Duodenal mucosa (tissue), 2 donors: ENCODE measurements around the gene OLR1.
A peak's percentile ranks its signal among the peaks of the same experiment; 100 is the strongest.

Experiments
- H3K27ac ChIP-seq: one replicate; pipeline ENCODE4 v1.7.0; 2013; ENCODE audit warnings: low read depth, low read length
- H3K27me3 ChIP-seq, 2 donors: one replicate each; pipeline ENCODE4 v1.7.0; 2013; ENCODE audit warnings: low read length in 2 of 2, control low read depth in 1 of 2; ENCODE audit not compliant: insufficient read depth in 2 of 2, control insufficient read depth in 1 of 2
- H3K36me3 ChIP-seq, 2 donors: one replicate each; pipeline ENCODE4 v1.7.0; 2013; ENCODE audit warnings: low read length in 2 of 2, control low read depth in 1 of 2; ENCODE audit not compliant: insufficient read depth in 2 of 2, control insufficient read depth in 1 of 2
- H3K4me1 ChIP-seq, 2 donors: one replicate each; pipeline ENCODE4 v1.7.0; 2013; ENCODE audit warnings: low read length in 2 of 2, control low read depth in 1 of 2; ENCODE audit not compliant: insufficient read depth in 2 of 2, control insufficient read depth in 1 of 2
- H3K4me3 ChIP-seq, 2 donors: one replicate each; pipeline ENCODE4 v1.7.0; 2013; ENCODE audit warnings: low read length in 2 of 2, low read depth in 1 of 2
- H3K9ac ChIP-seq, 2 donors: one replicate each; pipeline ENCODE4 v1.7.0; 2013; ENCODE audit warnings: low read length in 2 of 2, low read depth in 1 of 2
- H3K9me3 ChIP-seq, 2 donors: one replicate each; pipeline ENCODE4 v1.7.0; 2013; ENCODE audit warnings: low read length in 2 of 2, control low read depth in 1 of 2; ENCODE audit not compliant: control insufficient read depth in 1 of 2

The OLR1 gene

GRCh38 chr12:10131111-10131690 lies 40.7 kb downstream of the OLR1 start:
- Histone ChIP-seq H3K27me3 (no peaks in the 10 kb centered on the region), H3K9ac (no peak overlapping the region), H3K9me3 (no peaks in the 10 kb centered on the region), H3K4me1 (no peaks in the 10 kb centered on the region), H3K4me3 (no peak overlapping the region), H3K36me3 (no peaks in the 10 kb centered on the region), H3K27ac (no peak overlapping the region)

DNA sequence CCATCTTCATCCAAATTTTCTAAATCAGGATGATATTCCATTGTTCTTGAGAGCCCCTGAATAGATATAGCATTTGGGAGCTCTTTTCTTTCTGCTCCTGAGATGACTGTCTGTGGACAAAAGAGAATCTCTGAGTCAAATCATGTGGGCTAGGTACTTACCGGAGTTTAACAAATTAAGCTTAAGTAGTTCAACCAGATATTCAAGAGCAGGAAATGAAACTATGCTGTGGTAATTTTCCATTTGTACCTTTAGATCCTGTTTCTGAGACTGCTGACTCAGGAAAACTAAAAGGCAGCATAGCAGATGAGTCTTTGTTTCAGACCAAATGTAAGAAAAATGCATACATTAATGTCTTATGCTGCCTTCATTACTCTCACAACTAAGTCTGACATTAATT lies 41.9 kb downstream of the OLR1 start, which contains the start of gene CLEC7A:
CLEC7A (minus strand) TSS at position 158 of the 400 bp plus-strand sequence; CDS start at position 41, 117 bp downstream.
- peak within 1 kb of the TSS; percentile 10 for H3K27ac ChIP-seq
- H3K36me3 ChIP-seq, result no peaks in the 10 kb centered on the region
- no peaks in the 10 kb centered on the region for H3K4me1 ChIP-seq
- H3K27me3 ChIP-seq, result no peaks in the 10 kb centered on the region
- H3K9me3 ChIP-seq, result no peaks in the 10 kb centered on the region
- no peak within 1 kb of the TSS for H3K9ac ChIP-seq
- H3K4me3 ChIP-seq, result peak within 1 kb of the TSS in 1 of 2 donors; percentile 21

- no peaks in the 10 kb centered on the region for H3K27me3 ChIP-seq
- H3K4me3 ChIP-seq, result peak overlapping the region in 1 of 2 donors; percentile 21
- H3K9ac ChIP-seq, result peak overlapping the region in 1 of 2 donors; percentile 48
Observed at GRCh38 chr12:10128687-10129086, 43.2 kb downstream of the OLR1 start.

GRCh38 chr12:10126413-10126812 lies 45.5 kb downstream of the OLR1 start:
- H3K4me3 ChIP-seq, result no peak overlapping the region
- no peaks in the 10 kb centered on the region for H3K36me3 ChIP-seq
- no peak overlapping the region for H3K27ac ChIP-seq
- no peaks in the 10 kb centered on the region for H3K9me3 ChIP-seq
- H3K4me1 ChIP-seq, result no peaks in the 10 kb centered on the region
- H3K27me3 ChIP-seq, result no peaks in the 10 kb centered on the region
- no peak overlapping the region for H3K9ac ChIP-seq

More at GRCh38 chr12:10128687-10129086, 43.2 kb downstream of the OLR1 start:
- Histone ChIP-seq H3K36me3 (no peaks in the 10 kb centered on the region), H3K27ac (no peak overlapping the region), H3K9me3 (no peaks in the 10 kb centered on the region), H3K4me1 (no peaks in the 10 kb centered on the region)

GRCh38 chr12:10122689-10123088 lies 49.2 kb downstream of the OLR1 start:
- Histone ChIP-seq H3K27me3 (no peaks in the 10 kb centered on the region), H3K4me3 (no peak overlapping the region), H3K9me3 (no peaks in the 10 kb centered on the region), H3K4me1 (no peaks in the 10 kb centered on the region), H3K9ac (no peak overlapping the region), H3K27ac (no peak overlapping the region), H3K36me3 (no peaks in the 10 kb centered on the region)

GRCh38 chr12:10121278-10121677 lies 50.7 kb downstream of the OLR1 start:
- Histone ChIP-seq H3K4me1 (no peaks in the 10 kb centered on the region), H3K27me3 (no peaks in the 10 kb centered on the region), H3K36me3 (no peaks in the 10 kb centered on the region), H3K4me3 (no peak overlapping the region), H3K27ac (no peak overlapping the region), H3K9me3 (no peaks in the 10 kb centered on the region), H3K9ac (no peak overlapping the region)

GRCh38 chr12:10119066-10119465 lies 52.9 kb downstream of the OLR1 start:
- no peak overlapping the region for H3K9ac ChIP-seq
- H3K4me1 ChIP-seq, result no peaks in the 10 kb centered on the region
- no peak overlapping the region for H3K27ac ChIP-seq
- H3K27me3 ChIP-seq, result no peaks in the 10 kb centered on the region
- H3K36me3 ChIP-seq, result no peaks in the 10 kb centered on the region
- no peaks in the 10 kb centered on the region for H3K9me3 ChIP-seq
- no peak overlapping the region for H3K4me3 ChIP-seq

- Histone ChIP-seq H3K9me3 (no peaks in the 10 kb centered on the region), H3K4me1 (no peaks in the 10 kb centered on the region), H3K36me3 (no peaks in the 10 kb centered on the region), H3K27me3 (no peaks in the 10 kb centered on the region), H3K27ac (no peak overlapping the region), H3K9ac (no peak overlapping the region), H3K4me3 (no peak overlapping the region)
Observed at GRCh38 chr12:10115890-10116289, 56.0 kb downstream of the OLR1 start.

DNA sequence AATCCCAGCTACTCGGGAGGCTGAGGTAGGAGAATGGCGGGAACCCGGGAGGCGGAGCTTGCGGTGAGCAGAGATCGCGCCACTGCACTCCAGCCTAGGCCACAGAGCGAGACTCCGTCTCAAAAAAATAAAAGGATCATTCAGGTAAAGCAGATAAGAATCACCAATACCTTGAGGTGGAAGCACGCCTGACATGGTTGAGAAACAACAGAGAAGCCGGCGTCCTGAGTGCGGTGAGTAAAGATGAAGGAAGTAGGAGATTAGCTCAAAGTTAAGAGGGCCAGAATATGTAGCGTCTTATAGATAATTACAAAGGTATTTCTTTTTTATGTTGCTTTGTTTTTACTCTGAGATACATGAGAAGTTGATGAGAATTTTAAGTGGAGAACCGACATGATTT lies 56.6 kb downstream of the OLR1 start:
- H3K4me3 ChIP-seq, result no peak overlapping the region
- no peaks in the 10 kb centered on the region for H3K36me3 ChIP-seq
- no peak overlapping the region for H3K9ac ChIP-seq
- H3K27ac ChIP-seq, result no peak overlapping the region
- no peaks in the 10 kb centered on the region for H3K9me3 ChIP-seq
- H3K27me3 ChIP-seq, result no peaks in the 10 kb centered on the region
- H3K4me1 ChIP-seq, result no peaks in the 10 kb centered on the region

GRCh38 chr12:10113920-10114319 lies 58.0 kb downstream of the OLR1 start:
- no peaks in the 10 kb centered on the region for H3K4me1 ChIP-seq
- H3K9me3 ChIP-seq, result no peaks in the 10 kb centered on the region
- H3K9ac ChIP-seq, result no peak overlapping the region
- no peaks in the 10 kb centered on the region for H3K27me3 ChIP-seq
- no peak overlapping the region for H3K27ac ChIP-seq
- no peak overlapping the region for H3K4me3 ChIP-seq
- H3K36me3 ChIP-seq, result no peaks in the 10 kb centered on the region

DNA sequence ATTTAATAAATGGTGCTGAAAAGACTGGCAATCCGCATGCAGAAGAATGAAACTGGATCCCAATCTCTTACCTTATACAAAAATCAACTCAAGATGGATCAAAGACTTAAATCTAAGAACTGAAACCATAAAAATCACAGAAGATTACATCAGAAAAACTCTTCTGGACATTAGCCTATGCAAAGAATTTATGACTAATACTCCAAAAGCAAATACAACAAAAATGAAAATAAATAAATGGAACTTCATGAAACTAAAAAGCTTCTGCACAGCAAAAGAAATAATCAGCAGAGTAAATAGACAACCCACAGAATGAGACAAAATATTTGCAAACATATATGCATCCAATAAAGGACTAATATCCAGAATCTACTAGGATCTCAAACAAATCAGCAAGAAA lies 58.9 kb downstream of the OLR1 start:
- H3K27ac ChIP-seq, result no peak overlapping the region
- no peaks in the 10 kb centered on the region for H3K36me3 ChIP-seq
- H3K4me3 ChIP-seq, result no peak overlapping the region
- no peaks in the 10 kb centered on the region for H3K4me1 ChIP-seq
- H3K9ac ChIP-seq, result no peak overlapping the region
- no peaks in the 10 kb centered on the region for H3K27me3 ChIP-seq
- H3K9me3 ChIP-seq, result no peaks in the 10 kb centered on the region
